Nephron (organoid): ENCODE data around the gene SLC22A23.
A peak's percentile ranks its signal among the peaks of the same experiment; 100 is the strongest.

Experiments
- H3K27ac Mint-ChIP-seq, 3 experiments: 2 replicates each; pipeline ENCODE4 v1.8.0; 2020; ENCODE audit warnings: mixed read lengths in 3 of 3, mild to moderate bottlenecking in 2 of 3, moderate library complexity in 1 of 3
- H3K27me3 Mint-ChIP-seq: 2 replicates; pipeline ENCODE4 v1.8.0; 2021; ENCODE audit warnings: low read depth, mild to moderate bottlenecking, moderate library complexity, mixed read lengths
- H3K36me3 Mint-ChIP-seq: 2 replicates; pipeline ENCODE4 v1.8.0; 2020; ENCODE audit warnings: low read depth, mixed read lengths
- H3K4me1 Mint-ChIP-seq: 2 replicates; pipeline ENCODE4 v1.8.0; 2020; ENCODE audit warnings: mixed read lengths
- H3K4me3 Mint-ChIP-seq, 3 experiments: 2 replicates each; pipeline ENCODE4 v1.8.0; 2020; ENCODE audit warnings: mild to moderate bottlenecking in 3 of 3, mixed read lengths in 3 of 3, moderate library complexity in 2 of 3
- H3K9me3 Mint-ChIP-seq: 2 replicates; pipeline ENCODE4 v1.8.0; 2020; ENCODE audit warnings: mixed read lengths
- CTCF ChIP-seq, 3 experiments: fragments of 200-600 bp; sonication (generic); IDR thresholded peaks; one replicate each; pipeline ENCODE4 v1.5.0; 2021; ENCODE audit warnings: antibody characterized with exemption in 3 of 3; ENCODE audit not compliant: unreplicated experiment in 3 of 3

The SLC22A23 gene

GRCh38 chr6:3402310-3403237 is 54.3 kb downstream of the SLC22A23 start:
- Mint-ChIP-seq H3K27me3 (peaks cover 27% of the 10 kb centered on the region), H3K27ac (peak overlapping the region; percentile 53 to 83 (median 60)), H3K4me3 (peak overlapping the region in 1 of 3 experiments; percentile 19), H3K9me3 (no peaks in the 10 kb centered on the region), H3K36me3 (no peaks in the 10 kb centered on the region), H3K4me1 (peaks cover 54% of the 10 kb centered on the region)
- no peak for TF ChIP-seq CTCF (IDR thresholded peaks at IDR 0.05; ENCODE audit: unreplicated experiment in 3 of 3)

GRCh38 chr6:3400162-3400561 is 56.7 kb downstream of the SLC22A23 start:
- TF ChIP-seq CTCF (IDR thresholded peaks at IDR 0.05; ENCODE audit: unreplicated experiment in 3 of 3): no peak
- H3K36me3 Mint-ChIP-seq: no peaks in the 10 kb centered on the region
- peaks cover 44% of the 10 kb centered on the region for H3K4me1 Mint-ChIP-seq
- no peaks in the 10 kb centered on the region for H3K9me3 Mint-ChIP-seq
- no peak overlapping the region for H3K27ac Mint-ChIP-seq
- peaks cover 25% of the 10 kb centered on the region for H3K27me3 Mint-ChIP-seq
- no peak overlapping the region for H3K4me3 Mint-ChIP-seq

GRCh38 chr6:3398755-3399696 is 57.8 kb downstream of the SLC22A23 start:
- Mint-ChIP-seq H3K27ac (peak overlapping the region in 1 of 3 experiments; percentile 62), H3K9me3 (no peaks in the 10 kb centered on the region), H3K4me1 (peaks cover 43% of the 10 kb centered on the region), H3K4me3 (no peak overlapping the region), H3K36me3 (no peaks in the 10 kb centered on the region), H3K27me3 (peaks cover 31% of the 10 kb centered on the region)
- TF ChIP-seq CTCF (IDR thresholded peaks at IDR 0.05; ENCODE audit: unreplicated experiment in 3 of 3): no peak

- Mint-ChIP-seq H3K27ac (peak overlapping the region; percentile 26 to 75 (median 59)), H3K4me1 (peaks cover 39% of the 10 kb centered on the region), H3K27me3 (peaks cover 36% of the 10 kb centered on the region)
These were observed 58.7 kb downstream of the SLC22A23 start for GRCh38 chr6:3398165-3398562.

More at GRCh38 chr6:3398165-3398562, 58.7 kb downstream of the SLC22A23 start:
- no peaks in the 10 kb centered on the region for H3K9me3 Mint-ChIP-seq
- no peak overlapping the region for H3K4me3 Mint-ChIP-seq
- no peaks in the 10 kb centered on the region for H3K36me3 Mint-ChIP-seq
- no peak for TF ChIP-seq CTCF (IDR thresholded peaks at IDR 0.05; ENCODE audit: unreplicated experiment in 3 of 3)
